Stimulated activated CD8-positive, alpha-beta memory T cell treated with anti-CD3 and anti-CD28 coated beads, Interleukin-7, amount 100 ng/mL, for 4 hours (primary cell): ENCODE results near the gene MAP1LC3C.
"Not testable (repeated sequence)": the region's sequence is repeated elsewhere in the genome, so short reads cannot be mapped to it uniquely, and the experiment has no call there.

Experiments used
- DNase-seq, 2 donors: peaks; one replicate each; pipeline ENCODE4 v3.0.0-alpha.2; 2020; ENCODE audit warnings: low read depth in 2 of 2

MAP1LC3C gene

GRCh38 chr1:241992734-241993133, 6.2 kb downstream of the MAP1LC3C start:
- DNase-seq, result no peak

- DNase-seq, result no peak
Observed at GRCh38 chr1:241990040-241990439, 8.9 kb downstream of the MAP1LC3C start.

- DNase-seq, result not testable (repeated sequence)
Observed at GRCh38 chr1:241988389-241988930, 10.4 kb downstream of the MAP1LC3C start.

GRCh38 chr1:241985787-241986186, 13.1 kb downstream of the MAP1LC3C start:
- no peak for DNase-seq

DNA sequence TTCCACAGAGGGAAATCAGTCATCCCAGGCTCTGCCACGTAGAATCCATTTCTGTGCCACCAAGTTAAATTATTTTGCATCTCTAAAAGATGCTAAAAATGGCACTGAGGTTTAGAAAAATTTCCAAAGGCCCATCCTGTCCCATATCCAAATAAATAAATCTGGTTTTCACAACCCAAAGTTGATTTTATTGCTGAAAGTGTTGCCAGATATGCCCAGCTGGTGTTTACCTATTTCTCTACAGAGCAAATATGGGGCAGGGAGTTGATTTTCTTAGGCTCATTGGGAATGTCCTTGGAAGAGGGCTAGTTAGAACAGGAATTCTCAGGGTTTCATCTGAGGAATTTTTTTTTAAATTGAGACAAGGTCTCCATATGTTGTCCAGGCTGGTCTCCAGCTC, 19.0 kb downstream of the MAP1LC3C start:
- DNase-seq, result no peak

DNA sequence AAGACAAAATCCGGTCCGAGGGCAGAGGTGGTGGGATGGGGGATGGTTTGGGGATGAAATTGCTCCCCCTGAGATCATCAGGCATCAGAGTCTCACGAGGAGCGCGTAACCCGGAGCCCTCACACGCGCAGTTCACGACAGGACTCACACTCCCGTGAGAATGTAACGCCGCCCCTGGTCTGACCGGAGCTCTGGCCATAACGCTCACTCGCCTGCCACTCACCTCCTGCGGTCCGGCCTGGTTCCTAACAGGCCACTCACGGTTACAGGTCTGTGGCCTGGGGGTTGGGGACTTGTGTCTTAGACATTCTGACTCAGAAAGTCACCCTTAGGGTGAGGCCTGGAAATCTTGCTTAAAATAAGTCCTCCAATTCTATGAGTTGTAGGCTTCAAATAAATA, 19.8 kb downstream of the MAP1LC3C start:
- no peak for DNase-seq

- DNase-seq, result no peak
Observed at GRCh38 chr1:241976229-241976628, 22.7 kb downstream of the MAP1LC3C start.

DNA sequence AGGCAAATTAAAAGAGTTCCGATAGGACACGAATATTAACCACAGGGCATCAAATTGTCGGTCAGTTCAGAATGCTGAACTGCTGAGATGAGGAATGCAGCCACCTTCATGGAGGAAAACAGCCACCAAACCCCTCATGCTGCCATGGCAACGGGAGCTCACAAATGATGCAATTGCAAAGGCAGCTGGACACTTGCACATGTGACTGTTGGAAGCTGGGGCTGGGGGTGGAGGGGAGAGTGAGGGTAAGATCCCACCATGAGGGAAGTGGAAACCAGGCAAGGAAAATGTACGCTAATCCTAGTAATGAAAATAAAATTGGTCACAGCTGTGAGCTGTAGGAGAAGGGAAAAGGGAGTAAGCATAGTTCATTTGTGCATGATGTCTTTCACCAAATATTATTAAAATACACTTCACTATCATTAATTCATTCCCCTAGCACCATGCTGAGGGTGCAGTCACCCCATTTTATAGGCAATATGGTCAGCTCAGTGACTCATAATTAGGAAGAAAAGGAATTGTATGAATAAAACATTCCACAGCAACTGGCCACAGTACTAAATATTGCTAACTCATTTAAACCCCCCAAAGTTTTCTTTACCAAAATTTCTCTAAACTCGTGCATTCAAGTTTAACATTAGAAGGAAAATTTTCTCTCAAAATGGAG, 26.1 kb downstream of the MAP1LC3C start:
- no peak for DNase-seq

DNA sequence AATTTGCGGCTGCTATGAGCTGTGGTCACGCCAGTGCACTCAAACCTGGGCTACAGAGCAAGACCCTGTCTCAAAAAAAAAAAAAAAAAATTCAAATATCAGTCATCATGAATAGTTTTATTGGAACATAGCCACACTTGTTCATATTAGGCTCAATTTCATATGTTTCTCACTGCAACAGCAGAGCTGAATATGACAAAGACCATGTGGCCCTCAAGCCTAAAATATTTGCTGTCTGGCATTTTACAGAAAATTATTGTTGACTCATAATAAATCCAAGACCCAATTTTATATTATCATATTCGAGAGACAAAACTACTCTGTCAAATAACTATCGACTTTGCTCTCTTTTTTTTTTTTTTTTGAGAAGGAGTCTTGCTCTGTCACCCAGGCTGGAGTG, 30.3 kb downstream of the MAP1LC3C start:
- no peak for DNase-seq

- no peak for DNase-seq
Observed at GRCh38 chr1:241964550-241965282, 34.2 kb downstream of the MAP1LC3C start.

DNA sequence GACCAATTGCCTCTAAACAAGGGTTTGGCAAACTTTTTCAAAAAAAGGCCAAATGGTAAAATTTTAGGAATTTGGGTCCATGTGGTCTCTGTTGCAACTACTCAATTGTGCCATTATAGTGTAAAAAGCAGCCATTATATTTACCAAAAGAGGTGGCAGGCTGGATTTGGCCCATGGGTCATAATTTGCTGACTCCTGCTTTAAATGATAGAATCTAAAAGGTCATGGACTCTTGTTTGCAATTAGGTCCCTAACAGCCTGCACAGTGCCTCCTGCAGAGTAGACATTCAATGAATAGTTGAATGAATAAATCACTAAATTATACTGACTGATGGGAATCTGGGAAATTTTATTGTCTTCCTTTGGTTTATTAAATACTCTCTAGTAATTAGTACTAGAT, 35.2 kb downstream of the MAP1LC3C start:
- DNase-seq, result no peak

DNA sequence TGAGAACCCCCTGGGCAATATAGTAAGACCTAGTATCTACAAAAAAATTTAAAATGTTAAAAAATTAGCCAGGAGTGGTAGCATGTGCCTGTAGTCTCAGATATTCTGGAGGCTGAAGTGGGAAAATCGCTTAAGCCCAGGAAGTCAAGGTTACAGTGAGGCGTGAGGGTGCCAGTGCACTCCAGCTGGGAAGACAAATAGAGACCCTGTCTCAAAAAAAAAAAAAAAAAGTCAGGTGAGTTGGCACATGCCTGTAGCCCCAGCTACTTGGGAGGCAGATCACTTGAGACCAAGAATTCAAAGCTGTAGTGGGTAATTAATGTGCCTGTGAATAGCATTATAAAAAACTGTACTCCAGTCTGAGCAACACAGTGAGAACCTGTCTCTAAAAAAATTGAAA, 36.7 kb downstream of the MAP1LC3C start:
- DNase-seq, result no peak

DNA sequence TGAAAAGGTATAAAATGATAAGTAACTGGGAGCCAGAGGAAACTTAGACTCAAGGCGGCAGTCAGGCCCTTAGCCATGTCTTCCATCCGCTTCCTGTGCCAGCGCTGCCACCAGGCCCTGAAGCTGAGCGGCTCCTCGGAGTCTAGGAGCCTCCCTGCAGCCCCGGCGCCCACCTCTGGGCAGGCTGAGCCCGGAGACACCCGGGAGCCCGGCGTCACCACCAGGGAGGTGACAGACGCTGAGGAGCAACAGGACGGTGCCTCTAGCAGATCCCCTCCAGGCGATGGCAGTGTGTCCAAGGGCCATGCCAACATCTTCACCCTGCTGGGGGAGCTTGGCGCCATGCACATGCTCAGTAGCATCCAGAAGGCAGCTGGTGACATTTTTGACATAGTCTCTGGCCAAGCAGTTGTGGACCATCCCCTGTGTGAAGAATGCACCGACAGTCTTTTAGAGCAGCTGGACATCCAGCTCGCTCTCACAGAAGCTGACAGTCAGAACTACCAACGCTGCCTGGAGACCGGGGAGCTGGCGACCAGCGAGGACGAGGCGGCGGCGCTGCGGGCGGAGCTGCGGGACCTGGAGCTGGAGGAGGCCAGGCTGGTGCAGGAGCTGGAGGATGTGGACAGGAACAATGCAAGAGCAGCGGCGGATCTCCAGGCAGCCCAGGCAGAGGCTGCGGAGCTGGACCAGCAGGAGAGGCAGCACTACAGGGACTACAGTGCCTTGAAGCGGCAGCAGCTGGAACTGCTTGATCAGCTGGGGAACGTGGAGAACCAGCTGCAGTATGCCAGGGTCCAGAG, 41.0 kb downstream of the MAP1LC3C start, which contains the start of gene BECN2:
TSS of gene BECN2 (plus strand) at position 76 of the 803 bp plus-strand sequence. CDS start at position 76, 0 bp downstream.
- no peak for DNase-seq

DNA sequence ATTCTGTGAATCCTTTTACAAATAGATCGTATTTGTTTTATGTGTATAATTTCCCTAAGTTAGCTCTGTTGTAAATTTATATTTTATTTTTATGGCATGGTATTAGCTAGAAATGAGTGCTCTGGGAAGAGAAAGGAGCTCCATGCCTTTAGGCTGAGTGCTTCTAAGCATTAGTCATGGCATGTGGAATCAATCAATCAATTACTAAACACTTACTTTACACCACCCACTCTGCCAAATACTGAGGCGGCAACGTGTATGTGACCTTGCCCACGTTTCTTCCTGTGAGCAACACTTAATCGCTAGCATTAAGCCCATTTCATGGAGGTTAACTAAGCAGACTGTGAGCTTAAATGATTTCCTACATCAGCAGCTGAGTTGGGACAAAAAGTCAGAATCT, 48.5 kb downstream of the MAP1LC3C start:
- no peak for DNase-seq

GRCh38 chr1:241947354-241947753, 51.5 kb downstream of the MAP1LC3C start:
- DNase-seq, result no peak
